ENCODE data around the gene PRDM2.

- no peak for TF ChIP-seq YY1 (IDR thresholded peaks at IDR 0.05; ENCODE audit: insufficient read depth, insufficient read length)
- no peak for TF ChIP-seq SUZ12 (IDR thresholded peaks at IDR 0.05; ENCODE audit: extremely low read depth, insufficient read depth, insufficient read length)
Observed at GRCh38 chr1:13838236-13838635, 138.2 kb downstream of the PRDM2 start.

All from NT2/D1 (cell line).